ENCODE data around the gene SLC25A19. TPM values are rescaled to one million over a fixed set of nuclear protein-coding genes. Genes with fewer than 3 reads are reported as not detected.

Gene SLC25A19
- total and polyA plus RNA-seq, 2 donors (not counting 1 experiment from before 2014, with no cell fraction given): 36.8 to 46.4 TPM

DNA sequence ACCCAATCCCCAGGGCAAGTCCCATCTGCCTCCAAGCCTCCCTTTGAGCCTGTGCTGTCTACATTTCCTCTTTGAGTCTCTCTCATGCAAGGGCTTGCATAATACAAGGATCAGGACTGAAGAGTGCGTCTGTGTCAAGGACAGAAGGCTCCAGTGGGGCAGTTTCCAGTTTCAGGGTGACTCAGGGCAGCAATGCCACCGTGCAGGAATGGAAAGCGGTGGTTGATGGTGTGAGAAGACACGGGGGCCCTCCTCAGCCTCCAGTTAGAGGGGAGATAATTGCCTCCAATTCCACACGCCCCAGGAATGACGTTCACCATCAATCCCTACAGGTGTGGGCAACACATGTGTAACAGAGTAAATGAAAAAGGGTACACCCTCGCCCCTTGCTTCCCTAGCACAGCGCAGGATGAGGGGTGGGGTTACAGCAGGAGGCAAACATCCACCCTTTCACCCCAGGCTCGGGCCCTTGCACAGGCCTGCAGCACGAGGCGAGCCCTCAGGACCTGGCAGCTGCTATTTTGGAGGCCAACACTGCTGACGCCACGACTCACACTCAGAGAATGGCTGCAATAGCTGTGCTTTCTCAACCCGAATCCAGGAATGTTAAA lies 24.8 kb upstream of the SLC25A19 start:
- H2AFZ ChIP-seq (ENCODE audit: insufficient read depth, low read depth, low read length, poor library complexity, severe bottlenecking): no peak overlapping the region
- intact Hi-C loops (cut with micrococcal nuclease): no loop called here
- CTCF ChIA-PET: interaction anchor here (0.6 to 3.1 kb wide), 5 partner anchors 9 to 200 kb away, joined by 3 to 17 read pairs (median 3); no protein-coding TSS in a partner anchor
- TF ChIP-seq, protein P1, sequence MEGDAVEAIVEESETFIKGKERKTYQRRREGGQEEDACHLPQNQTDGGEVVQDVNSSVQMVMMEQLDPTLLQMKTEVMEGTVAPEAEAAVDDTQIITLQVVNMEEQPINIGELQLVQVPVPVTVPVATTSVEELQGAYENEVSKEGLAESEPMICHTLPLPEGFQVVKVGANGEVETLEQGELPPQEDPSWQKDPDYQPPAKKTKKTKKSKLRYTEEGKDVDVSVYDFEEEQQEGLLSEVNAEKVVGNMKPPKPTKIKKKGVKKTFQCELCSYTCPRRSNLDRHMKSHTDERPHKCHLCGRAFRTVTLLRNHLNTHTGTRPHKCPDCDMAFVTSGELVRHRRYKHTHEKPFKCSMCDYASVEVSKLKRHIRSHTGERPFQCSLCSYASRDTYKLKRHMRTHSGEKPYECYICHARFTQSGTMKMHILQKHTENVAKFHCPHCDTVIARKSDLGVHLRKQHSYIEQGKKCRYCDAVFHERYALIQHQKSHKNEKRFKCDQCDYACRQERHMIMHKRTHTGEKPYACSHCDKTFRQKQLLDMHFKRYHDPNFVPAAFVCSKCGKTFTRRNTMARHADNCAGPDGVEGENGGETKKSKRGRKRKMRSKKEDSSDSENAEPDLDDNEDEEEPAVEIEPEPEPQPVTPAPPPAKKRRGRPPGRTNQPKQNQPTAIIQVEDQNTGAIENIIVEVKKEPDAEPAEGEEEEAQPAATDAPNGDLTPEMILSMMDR (IDR thresholded peaks at IDR 0.05): no peak
- TF ChIP-seq EZH2 (IDR thresholded peaks at IDR 0.05; ENCODE audit: borderline replicate concordance, insufficient read depth, low read depth, low read length, poor library complexity, severe bottlenecking): no peak
- DNase-seq: no peak
- no peaks in the 10 kb centered on the region for H3K27me3 Mint-ChIP-seq
- H3K36me3 ChIP-seq (replicated peaks in 1 of 2; ENCODE audit: control extremely low read depth in 1 of 2, control insufficient read depth in 1 of 2, extremely low read depth in 1 of 2, insufficient read depth in 2 of 2, low read length in 1 of 2): peaks cover 4 to 14% of the 10 kb centered on the region in 2 experiments
- no peak overlapping the region for H3K4me3 ChIP-seq (ENCODE audit: control extremely low read depth in 1 of 5, extremely low read depth in 1 of 5, insufficient read depth in 1 of 5, low read depth in 2 of 5, low read length in 4 of 5)
- H3K4me1 ChIP-seq (ENCODE audit: control insufficient read depth in 2 of 2, insufficient read depth in 2 of 2, low read length in 2 of 2): peaks cover 26 to 68% of the 10 kb centered on the region in 2 donors
- no peaks in the 10 kb centered on the region for H3K9me3 Mint-ChIP-seq (ENCODE audit: insufficient read depth)
- peak overlapping the region; percentile 91 for H3K27ac Mint-ChIP-seq
- ATAC-seq (ENCODE audit: low read depth): no peak
- H3K27me3 ChIP-seq (replicated peaks in 1 of 4; ENCODE audit: control extremely low read depth in 1 of 4, control insufficient read depth in 3 of 4, insufficient read depth in 4 of 4, low read length in 3 of 4): no peaks in the 10 kb centered on the region
- peak overlapping the region; percentile 18 to 60 for H3K27ac ChIP-seq (ENCODE audit: low read length in 2 of 2)
- WGBS (ENCODE audit: insufficient coverage): 78% methylated on average over 9 of the region's 14 CpGs
- no peak overlapping the region for H3K4me2 ChIP-seq (replicated peaks; ENCODE audit: low read depth, low read length, poor library complexity, severe bottlenecking)
- H3K9me3 ChIP-seq (ENCODE audit: control extremely low read depth in 1 of 3, control insufficient read depth in 2 of 3, insufficient read depth in 1 of 3, low read length in 2 of 3): no peaks in the 10 kb centered on the region
- H3K9ac ChIP-seq (ENCODE audit: low read length): no peak overlapping the region
- H3K79me2 ChIP-seq (ENCODE audit: control insufficient read depth, insufficient read depth, low read length): peaks cover 81% of the 10 kb centered on the region
- no peaks in the 10 kb centered on the region for H4K20me1 ChIP-seq (ENCODE audit: control insufficient read depth, insufficient read depth, low read length, poor library complexity, severe bottlenecking)
- H3K4me3 Mint-ChIP-seq: peak overlapping the region; percentile 27
- H3K4me1 Mint-ChIP-seq: peaks cover 52% of the 10 kb centered on the region
- POLR2A ChIA-PET: interaction anchor here (0.6 to 3.8 kb wide), 6 partner anchors 16 to 81 kb away, joined by 3 to 33 read pairs (median 4); partner anchors contain the start of gene SLC25A19

All from B cell (primary cell).